GM21723 (cell line): ENCODE results near the gene PFDN6.

Experiments used
- ATAC-seq: cut with Tn5 transposase; IDR thresholded peaks from one replicate; pipeline ENCODE4 v1.9.1; 2021; ENCODE audit warnings: mild to moderate bottlenecking, moderate library complexity; ENCODE audit not compliant: unreplicated experiment

The PFDN6 gene

DNA sequence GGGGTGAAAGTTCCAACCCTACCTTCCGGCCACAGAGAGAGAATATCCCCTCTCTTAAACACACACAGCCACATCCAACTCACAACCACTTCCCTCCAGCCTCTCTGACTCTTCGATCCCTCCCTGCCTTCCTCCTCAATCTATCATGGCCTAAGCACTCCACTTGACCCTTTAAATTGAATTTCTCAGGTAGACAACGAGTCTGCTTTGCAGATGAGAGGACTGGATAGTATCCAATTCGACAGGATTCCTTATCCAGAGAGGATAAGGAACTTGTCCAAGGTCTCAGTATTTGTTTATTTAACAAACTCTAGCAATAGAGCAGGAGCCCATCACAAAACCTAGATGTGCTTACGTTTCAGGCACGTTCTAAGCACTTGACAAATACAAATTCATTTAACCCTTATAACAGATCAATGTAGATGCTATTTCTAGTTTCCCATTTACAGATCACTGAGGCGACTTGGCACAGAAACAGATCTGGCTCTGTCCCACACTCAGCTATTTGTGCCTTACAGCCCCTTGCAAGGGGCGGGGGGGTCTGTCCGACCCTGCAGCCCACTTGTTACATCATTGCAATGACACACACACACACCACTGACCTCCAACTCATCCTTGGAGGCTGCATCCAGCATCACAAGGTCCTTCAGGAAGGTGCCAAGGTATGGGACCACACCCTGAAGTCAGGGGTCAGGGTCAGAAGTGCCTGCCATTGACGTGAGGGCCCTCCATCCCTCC, 4.9 kb downstream of the PFDN6 start:
- no peak for ATAC-seq

GRCh38 chr6:33295621-33296369, 6.4 kb downstream of the PFDN6 start:
- ATAC-seq = no peak

- no peak for ATAC-seq
Measured at GRCh38 chr6:33296797-33297405, 7.5 kb downstream of the PFDN6 start.

- no peak for ATAC-seq
Measured at GRCh38 chr6:33297406-33297955, 8.1 kb downstream of the PFDN6 start.

DNA sequence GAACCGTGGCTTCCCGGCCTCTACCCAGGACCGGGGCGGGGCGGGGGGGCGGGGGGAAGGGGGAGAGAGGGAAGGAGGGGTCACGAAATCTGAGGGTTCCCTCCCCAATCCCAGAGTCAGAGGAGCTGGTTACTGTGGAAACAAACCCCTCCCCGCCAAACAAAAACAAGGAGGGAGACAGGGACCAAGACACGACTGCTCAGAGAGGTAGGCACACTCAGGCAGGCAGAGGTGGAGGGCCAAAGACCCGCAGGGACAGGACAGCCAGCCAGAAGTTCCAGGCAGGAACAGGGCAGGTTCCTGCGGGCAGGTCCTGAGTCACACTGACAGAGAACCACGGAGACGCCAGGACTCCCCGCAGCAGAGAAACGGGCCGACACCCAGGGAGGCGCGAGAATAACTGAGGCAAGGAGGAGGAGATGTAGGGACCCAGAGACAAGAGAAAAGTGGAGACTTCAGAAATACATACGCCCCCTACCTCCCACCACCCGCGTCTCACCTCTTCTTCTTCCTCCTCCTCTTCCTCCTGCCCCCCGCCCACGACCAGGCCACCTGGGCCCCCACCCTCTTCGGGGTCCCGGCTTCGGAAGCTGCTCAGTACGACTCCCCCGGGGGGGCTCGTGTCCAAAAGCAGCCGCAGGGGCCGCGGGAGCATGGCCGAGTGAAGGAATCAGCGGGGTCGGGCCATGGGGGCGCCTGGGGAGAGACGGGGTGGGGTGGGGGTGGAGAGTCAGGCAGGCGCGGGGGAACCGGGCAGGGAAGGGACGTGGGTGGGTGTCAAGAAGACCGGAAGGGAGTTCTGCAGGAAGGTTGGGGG, 8.8 kb downstream of the PFDN6 start:
- ATAC-seq = peak; percentile 25

DNA sequence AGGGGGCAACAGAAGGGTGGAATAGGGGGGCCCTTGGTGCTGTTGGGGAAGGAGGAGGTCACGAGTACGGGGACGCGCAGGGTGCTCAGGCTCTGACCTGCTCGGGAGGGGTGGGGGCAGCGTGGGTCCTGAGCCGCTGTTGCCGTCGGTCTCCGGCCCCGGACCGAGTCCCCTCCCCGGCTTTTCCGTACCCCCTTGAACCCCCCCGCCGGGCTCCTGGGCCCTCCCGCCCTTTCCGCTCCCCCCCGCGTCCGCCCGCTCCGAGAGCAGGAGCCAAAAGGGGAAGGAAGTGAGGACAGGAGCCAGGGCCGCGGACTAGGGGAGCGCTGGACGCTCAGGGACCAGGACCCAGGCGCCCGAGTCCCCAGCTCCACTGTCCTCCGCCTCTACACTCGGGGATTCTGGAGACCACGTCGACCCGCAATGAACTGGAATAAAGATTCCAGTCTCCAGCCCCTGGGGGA, 9.4 kb downstream of the PFDN6 start, which contains the start of gene RGL2:
RGL2 (minus strand) TSS at position 170 of the 464 bp plus-strand sequence. CDS start 332 bp downstream, outside the sequence.
- peak; percentile 26 for ATAC-seq

DNA sequence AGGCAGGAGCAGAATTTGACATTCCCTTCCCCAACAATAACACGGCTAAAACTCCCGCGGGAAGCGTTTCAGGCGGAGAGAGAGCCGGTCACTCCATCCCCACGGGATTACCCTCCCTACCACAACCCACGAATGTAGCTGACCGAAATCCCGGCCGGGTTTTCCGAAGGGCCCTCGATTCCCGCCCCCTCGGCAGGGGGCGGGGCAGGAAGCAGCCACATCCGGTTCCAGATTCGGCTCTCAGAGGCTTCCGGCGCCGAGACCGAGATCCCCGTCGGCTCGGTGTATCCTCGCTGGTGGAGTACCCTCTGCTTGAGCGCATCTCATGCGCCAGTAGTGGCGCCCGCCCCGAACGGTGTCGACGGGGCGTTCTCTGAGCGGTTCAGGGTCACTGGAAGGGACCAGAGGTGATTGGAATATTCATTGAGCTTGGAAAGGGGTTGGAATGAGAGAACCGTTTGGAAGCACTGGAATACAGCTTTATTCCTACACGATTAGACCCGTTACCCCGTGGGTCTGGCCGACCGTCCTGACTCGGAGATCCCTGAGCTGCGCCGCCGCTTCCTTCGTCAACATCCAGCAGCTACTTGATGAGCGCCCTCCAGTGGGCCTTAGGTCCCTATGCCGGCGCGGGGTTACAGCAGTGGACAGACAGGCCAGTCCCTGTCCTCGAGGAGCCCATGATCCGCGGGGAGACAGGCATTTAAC, 10.0 kb downstream of the PFDN6 start:
- ATAC-seq = peak; percentile 72

GRCh38 chr6:33301877-33302276, 12.5 kb downstream of the PFDN6 start:
- ATAC-seq = no peak

- ATAC-seq = no peak
Measured at GRCh38 chr6:33304216-33304615, 14.8 kb downstream of the PFDN6 start.

DNA sequence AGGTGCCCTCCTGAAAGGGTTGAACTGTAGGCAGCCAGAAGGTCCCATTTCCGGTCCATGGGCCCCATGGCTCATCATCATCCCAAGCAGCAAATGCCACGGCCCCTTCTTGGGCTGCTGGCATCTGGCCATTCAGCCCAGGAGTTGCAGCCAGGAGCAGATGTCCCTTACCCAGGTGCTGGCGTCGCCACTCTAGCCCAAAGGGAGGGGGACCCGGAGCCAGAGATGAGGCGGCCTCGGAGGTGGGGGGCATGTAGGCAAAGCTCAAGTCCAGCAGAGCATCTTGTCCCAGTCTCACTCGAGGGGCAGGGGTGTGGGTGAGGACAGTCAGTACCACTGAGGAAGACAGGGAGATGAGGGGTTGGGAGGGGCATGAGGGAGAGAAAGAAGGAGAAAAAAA, 15.7 kb downstream of the PFDN6 start:
- ATAC-seq = no peak

DNA sequence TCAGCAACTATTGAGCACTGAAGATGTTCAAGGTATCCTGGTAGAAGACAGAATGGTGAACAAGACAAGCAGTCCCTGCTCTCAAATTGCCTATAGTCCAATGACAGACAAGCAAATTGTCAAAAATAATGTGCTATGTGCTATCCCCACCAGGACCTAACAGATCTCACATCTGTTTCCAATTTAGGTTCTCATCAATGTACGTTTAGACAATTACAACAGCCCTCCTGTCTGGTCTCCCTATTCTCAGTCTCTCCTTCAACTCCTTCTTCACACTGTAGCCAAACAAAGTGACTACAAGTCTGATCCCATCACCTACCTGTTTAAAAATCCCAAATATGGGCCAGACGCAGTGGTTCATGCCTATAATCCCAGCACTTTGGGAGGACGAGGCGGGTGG, 17.0 kb downstream of the PFDN6 start:
- no peak for ATAC-seq

GRCh38 chr6:33312361-33313104, 23.1 kb downstream of the PFDN6 start:
- peak; percentile 29 for ATAC-seq

GRCh38 chr6:33313105-33313708, 23.8 kb downstream of the PFDN6 start:
- ATAC-seq = no peak

GRCh38 chr6:33313709-33314514, 24.5 kb downstream of the PFDN6 start, which contains the start of gene TAPBP:
TAPBP (minus strand) TSS chr6:33314078; CDS start chr6:33314041, 37 bp downstream.
- peak; percentile 47 for ATAC-seq

DNA sequence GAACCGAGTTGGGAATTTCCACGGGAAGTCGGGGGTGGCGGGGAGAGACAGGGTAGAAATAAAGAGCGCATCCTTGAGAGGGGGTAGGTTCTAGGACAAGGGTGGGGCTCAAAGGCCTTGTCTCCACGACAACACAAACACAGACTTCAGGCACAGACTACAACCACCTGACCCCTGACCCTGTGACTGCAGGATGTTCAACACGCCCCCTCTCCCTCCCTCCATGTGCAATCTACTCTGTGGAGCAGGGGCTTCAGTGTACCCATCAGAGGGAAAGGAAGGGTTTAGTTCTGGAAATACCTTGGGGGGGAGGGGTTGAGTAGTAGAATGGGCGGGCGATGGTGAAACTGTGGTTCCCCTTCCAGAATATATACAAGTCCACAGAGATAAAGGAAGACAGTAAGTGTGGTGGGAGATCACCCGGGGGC, 25.1 kb downstream of the PFDN6 start:
- ATAC-seq = no peak

GRCh38 chr6:33314943-33315792, 25.8 kb downstream of the PFDN6 start:
- ATAC-seq = no peak
